PFSK-1 (cell line): ENCODE results near the gene KLF7.

Source experiments
- FOXP2 ChIP-seq: optimal IDR thresholded peaks from 2 replicates; pipeline ENCODE3; 2011; ENCODE audit warnings: borderline replicate concordance, control low read depth, inconsistent platforms; ENCODE audit not compliant: insufficient read depth; ENCODE audit errors: extremely low read length, extremely low read depth
- POLR2AphosphoS5 ChIP-seq: IDR thresholded peaks from 2 replicates; pipeline ENCODE4 v1.6.1; 2012; ENCODE audit warnings: low read depth, mild to moderate bottlenecking, control low read depth, low read length, moderate library complexity
- SIN3A ChIP-seq: IDR thresholded peaks from 2 replicates; pipeline ENCODE4 v1.6.1; 2012; ENCODE audit warnings: mild to moderate bottlenecking, low read length, moderate library complexity, borderline replicate concordance; ENCODE audit not compliant: insufficient read depth
- TAF1 ChIP-seq: IDR thresholded peaks from 2 replicates; pipeline ENCODE4 v1.6.1; 2012; ENCODE audit warnings: low read length, control low read depth, borderline replicate concordance; ENCODE audit not compliant: insufficient read depth
- TF ChIP-seq, protein P1 (sequence below), 2 experiments: IDR thresholded peaks; 2 replicates each; pipeline versions ENCODE4 v1.6.1 to v1.8.0; 2011 to 2012; ENCODE audit warnings: low read depth in 2 of 2, low read length in 2 of 2, control low read depth in 1 of 2, inconsistent platforms in 1 of 2, mild to moderate bottlenecking in 1 of 2, moderate library complexity in 1 of 2; ENCODE audit not compliant: insufficient read depth in 1 of 2

KLF7 gene

DNA sequence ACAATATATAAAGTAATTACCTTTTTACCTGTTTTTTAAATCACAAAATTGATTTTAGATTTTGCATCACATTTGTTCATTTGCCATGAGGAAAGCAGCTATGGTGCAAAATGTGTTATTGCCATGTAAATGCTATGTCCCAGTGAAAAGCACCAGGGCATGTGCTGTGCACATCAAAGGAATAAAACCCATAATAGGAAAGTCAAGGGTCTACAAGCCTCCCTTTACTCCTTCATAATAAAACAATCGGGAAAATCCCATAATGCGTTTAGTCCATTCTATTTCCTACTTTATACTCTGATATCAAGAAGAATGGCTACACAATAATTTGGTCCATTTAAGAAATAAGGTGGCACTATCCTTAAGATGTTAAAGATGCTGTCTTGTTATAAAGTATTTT, 53.0 kb downstream of the KLF7 start:
- TF ChIP-seq POLR2AphosphoS5, result no peak
- no peak for TF ChIP-seq TAF1
- no peak for TF ChIP-seq FOXP2
- TF ChIP-seq, protein P1, sequence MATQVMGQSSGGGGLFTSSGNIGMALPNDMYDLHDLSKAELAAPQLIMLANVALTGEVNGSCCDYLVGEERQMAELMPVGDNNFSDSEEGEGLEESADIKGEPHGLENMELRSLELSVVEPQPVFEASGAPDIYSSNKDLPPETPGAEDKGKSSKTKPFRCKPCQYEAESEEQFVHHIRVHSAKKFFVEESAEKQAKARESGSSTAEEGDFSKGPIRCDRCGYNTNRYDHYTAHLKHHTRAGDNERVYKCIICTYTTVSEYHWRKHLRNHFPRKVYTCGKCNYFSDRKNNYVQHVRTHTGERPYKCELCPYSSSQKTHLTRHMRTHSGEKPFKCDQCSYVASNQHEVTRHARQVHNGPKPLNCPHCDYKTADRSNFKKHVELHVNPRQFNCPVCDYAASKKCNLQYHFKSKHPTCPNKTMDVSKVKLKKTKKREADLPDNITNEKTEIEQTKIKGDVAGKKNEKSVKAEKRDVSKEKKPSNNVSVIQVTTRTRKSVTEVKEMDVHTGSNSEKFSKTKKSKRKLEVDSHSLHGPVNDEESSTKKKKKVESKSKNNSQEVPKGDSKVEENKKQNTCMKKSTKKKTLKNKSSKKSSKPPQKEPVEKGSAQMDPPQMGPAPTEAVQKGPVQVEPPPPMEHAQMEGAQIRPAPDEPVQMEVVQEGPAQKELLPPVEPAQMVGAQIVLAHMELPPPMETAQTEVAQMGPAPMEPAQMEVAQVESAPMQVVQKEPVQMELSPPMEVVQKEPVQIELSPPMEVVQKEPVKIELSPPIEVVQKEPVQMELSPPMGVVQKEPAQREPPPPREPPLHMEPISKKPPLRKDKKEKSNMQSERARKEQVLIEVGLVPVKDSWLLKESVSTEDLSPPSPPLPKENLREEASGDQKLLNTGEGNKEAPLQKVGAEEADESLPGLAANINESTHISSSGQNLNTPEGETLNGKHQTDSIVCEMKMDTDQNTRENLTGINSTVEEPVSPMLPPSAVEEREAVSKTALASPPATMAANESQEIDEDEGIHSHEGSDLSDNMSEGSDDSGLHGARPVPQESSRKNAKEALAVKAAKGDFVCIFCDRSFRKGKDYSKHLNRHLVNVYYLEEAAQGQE (IDR thresholded peaks at IDR 0.05; ENCODE audit: insufficient read depth in 1 of 2, low read depth in 2 of 2, low read length in 2 of 2), result no peak
- TF ChIP-seq SIN3A, result no peak

GRCh38 chr2:207112383-207112782, 53.4 kb downstream of the KLF7 start:
- TF ChIP-seq, protein P1 (IDR thresholded peaks at IDR 0.05; ENCODE audit: insufficient read depth in 1 of 2, low read depth in 2 of 2, low read length in 2 of 2), result no peak
- TF ChIP-seq POLR2AphosphoS5 (no peak), TAF1 (no peak), FOXP2 (no peak), SIN3A (no peak)

GRCh38 chr2:207111757-207112156, 54.0 kb downstream of the KLF7 start:
- TF ChIP-seq TAF1 (no peak), FOXP2 (no peak), SIN3A (no peak), POLR2AphosphoS5 (no peak)
- TF ChIP-seq, protein P1 (IDR thresholded peaks at IDR 0.05; ENCODE audit: insufficient read depth in 1 of 2, low read depth in 2 of 2, low read length in 2 of 2), result no peak

- no peak for TF ChIP-seq POLR2AphosphoS5
- TF ChIP-seq SIN3A, result no peak
- TF ChIP-seq, protein P1 (IDR thresholded peaks at IDR 0.05; ENCODE audit: insufficient read depth in 1 of 2, low read depth in 2 of 2, low read length in 2 of 2), result no peak
- no peak for TF ChIP-seq FOXP2
- no peak for TF ChIP-seq TAF1
Observed at GRCh38 chr2:207110715-207111114, 55.0 kb downstream of the KLF7 start.

- TF ChIP-seq, protein P1 (IDR thresholded peaks at IDR 0.05; ENCODE audit: insufficient read depth in 1 of 2, low read depth in 2 of 2, low read length in 2 of 2), result no peak
- no peak for TF ChIP-seq TAF1
- no peak for TF ChIP-seq FOXP2
- no peak for TF ChIP-seq POLR2AphosphoS5
- no peak for TF ChIP-seq SIN3A
Observed at GRCh38 chr2:207110310-207110709, 55.4 kb downstream of the KLF7 start.
